Activated CD8-positive, alpha-beta memory T cell treated with anti-CD3 and anti-CD28 coated beads for 4 hours (primary cell): ENCODE measurements around the gene RNF213.
A peak's percentile ranks its signal among the peaks of the same experiment; 100 is the strongest.

Experiments used
- DNase-seq, 2 donors: peaks; one replicate each; pipeline ENCODE4 v3.0.0-alpha.2; 2020; ENCODE audit warnings: low read depth in 2 of 2

The RNF213 gene

DNA sequence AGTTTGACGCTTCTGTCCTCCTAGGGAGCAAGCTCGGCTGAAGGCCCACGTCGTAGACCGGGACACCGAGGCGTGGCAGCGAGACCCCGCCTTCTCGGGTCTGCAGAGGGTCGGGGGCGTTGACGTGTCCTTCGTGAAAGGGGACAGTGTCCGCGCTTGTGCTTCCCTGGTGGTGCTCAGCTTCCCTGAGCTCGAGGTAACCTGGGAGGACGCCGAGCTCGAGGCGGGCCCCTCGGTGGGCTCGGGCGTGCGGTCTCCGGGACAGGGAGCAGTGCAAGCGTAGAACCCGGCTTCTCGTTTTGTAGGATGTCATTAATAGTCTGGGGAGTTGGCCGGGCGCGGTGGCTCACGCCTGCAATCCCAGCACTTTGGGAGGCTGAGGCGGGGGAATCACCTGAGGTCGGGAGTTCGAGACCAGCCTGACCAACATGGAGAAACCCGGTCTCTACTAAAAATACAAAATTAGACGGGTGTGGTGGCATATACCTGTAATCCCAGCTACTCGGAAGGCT lies 155.0 kb downstream of the RNF213 start:
- no peak for DNase-seq

DNA sequence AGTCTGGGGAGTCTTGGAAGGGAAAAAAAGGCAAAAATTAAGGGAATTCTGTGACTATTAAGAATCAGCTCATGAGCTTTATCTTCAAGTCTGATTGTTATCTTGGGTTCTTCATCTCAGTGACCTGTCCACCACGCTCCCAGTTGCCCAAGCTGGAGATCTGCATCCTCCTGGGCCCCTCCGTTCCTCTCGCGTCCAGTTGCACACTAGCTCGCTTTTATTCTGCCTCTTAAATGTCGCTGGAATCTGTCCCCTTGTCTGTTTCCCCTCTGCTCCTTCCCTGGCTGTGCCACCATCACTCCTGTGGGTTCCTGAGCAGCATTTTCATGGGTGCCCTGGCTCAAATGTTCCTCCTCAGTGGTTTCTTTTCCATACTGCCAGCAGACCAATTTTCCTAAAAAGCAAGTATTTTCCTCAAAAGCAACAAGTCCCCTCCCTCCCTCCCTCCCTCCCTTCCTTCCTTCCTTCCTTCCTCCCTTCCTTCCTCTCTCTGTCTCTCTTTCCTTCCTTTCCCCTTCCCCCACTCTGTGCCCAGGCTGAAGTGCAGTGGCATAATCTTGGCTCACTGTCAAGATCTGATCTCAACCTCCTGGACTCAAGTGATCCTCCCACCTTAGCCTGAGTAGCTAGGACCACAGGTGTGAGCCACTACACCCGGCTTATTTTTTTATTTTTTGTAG lies 155.7 kb downstream of the RNF213 start:
- no peak for DNase-seq

DNA sequence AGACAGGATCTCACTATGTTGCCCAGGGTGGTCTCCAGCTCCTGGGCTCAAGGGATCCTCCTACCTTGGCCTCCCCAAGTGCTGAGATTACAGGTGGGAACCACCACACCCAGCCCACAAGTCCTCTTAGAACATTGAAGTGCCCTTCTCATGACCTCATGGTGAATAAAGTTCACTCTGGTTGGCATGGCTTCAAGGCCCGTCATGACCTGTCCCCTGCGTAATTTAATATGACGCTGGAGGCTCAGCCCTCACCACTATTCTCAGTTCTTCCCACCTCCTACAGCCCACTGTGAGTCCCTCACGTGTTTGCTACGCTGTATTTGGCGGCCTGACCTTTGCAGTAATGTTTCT lies 156.3 kb downstream of the RNF213 start:
- no peak for DNase-seq

GRCh38 chr17:80418589-80418988 lies 157.9 kb downstream of the RNF213 start:
- DNase-seq = no peak

GRCh38 chr17:80419255-80419654 lies 158.6 kb downstream of the RNF213 start:
- DNase-seq = no peak

DNA sequence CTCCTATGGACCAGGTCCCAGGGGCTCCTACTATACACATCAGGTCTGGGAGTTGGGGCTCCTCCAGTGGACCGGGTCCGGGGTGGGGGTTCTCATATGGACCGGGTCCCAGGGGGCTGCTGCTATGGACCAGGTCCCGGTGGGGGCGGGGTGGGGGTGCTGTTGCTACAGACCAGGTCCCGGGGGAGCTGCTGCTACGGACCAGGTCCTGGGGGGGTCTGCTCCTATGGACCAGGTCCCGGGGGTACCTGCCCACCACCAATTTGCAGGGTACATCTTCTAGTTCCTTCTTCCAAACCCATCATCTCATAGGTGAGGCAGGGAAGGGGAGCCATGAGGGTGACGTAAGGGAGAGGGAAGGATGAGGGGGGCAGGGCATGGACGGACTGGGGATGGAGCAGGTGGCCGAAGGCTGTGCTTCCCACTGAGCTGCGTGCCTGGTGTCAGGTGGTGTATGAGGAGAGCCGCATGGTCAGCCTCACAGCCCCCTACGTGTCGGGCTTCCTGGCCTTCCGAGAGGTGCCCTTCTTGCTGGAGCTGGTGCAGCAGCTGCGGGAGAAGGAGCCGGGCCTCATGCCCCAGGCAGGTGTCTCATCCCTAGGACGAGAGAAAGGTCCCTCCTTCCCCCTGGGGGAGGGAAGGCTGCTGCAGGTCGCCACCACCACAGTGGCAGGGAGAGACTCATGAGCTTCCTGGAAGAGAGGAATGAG lies 160.9 kb downstream of the RNF213 start:
- DNase-seq = no peak

GRCh38 chr17:80422276-80422675 lies 161.6 kb downstream of the RNF213 start:
- DNase-seq = no peak

- DNase-seq = no peak
Measured at GRCh38 chr17:80422981-80423380, 162.3 kb downstream of the RNF213 start.

GRCh38 chr17:80423536-80424225 lies 163.0 kb downstream of the RNF213 start:
- DNase-seq = no peak

- no peak for DNase-seq
Measured at GRCh38 chr17:80424261-80424660, 163.6 kb downstream of the RNF213 start.

GRCh38 chr17:80424878-80425765 lies 164.5 kb downstream of the RNF213 start:
- DNase-seq = no peak

DNA sequence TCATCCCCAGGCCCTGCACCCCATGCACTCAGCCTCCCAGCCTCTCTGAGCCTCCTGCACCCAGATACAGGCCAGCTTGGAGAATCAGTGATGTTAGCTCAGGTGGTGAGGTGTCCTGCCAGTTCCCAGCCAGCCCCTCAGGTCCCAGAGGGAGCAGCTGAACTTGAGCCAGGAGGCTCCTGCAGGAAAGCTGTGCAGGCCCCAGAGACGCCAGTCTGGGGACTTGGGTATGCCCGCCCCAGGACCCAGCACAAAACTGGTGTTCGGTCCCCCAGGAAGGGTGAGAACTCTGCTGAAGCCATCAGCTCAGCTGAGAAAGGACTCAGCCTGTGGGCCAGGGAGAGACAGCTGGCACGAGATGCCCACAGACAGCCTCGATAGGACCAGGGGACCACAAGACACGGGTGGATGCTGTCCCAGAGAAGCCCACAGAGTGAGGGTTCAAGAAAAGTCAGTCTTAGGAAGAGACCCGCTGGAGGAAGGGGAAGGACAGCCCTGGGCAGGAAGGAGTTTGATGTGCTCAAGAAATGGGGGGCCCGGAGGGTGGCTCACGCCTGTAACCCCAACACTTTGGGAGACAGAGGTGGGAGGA lies 165.3 kb downstream of the RNF213 start:
- DNase-seq = no peak

DNA sequence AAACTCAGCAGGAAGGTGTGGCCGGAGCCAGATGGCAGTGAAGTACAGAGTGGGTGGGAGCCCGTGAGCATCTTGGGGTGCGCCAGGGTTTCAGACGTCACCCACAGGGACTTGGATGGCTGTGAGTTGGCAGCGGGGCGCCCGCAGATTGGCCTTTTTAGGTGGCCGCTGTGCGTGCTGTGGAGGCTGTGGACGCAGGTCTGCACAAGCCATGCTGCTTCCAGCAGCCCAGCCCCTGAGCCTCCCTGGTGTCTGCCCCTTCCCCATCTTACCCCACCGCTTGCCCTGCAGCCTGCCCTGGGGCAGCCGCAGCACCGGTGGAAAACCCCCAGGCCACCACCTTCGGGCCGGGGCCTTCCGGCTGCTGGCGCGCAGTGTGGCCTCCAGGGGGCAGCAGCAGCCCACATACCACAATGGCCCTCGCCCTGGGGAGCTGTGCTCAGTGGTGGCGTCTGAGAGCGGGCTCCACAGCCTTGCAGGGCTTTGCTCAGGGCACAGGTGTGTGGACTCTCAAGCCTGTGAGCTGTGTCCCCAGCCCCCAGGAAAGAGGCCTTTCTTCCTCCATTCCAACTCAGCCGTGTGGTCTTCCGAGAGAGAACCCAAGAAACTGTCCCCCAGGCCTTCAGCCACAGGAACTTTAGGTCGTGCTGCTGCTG lies 166.1 kb downstream of the RNF213 start:
- DNase-seq = peak; percentile 71 to 72

- DNase-seq = no peak
Measured at GRCh38 chr17:80427366-80428282, 167.0 kb downstream of the RNF213 start.

DNA sequence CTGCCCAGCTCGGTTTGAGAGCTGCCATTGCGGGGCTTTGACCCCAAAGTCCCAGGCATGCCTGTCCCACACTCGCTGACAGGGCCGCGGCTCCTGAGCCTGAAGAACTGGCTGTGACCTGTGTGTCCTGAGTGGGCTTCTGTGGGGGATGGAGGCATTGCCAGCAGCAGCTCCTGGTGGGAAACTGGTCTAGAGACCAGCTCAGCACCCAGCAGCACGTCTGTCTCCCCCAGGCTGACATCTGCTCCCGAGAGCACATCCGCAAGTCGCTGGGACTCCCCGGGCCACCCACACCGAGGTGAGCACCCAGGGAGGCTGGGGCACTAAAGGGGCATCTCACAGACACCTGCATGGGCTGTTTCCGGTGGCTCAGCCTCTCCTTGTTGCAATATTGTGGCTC lies 167.7 kb downstream of the RNF213 start:
- no peak for DNase-seq

GRCh38 chr17:80428796-80429195 lies 168.1 kb downstream of the RNF213 start:
- no peak for DNase-seq

GRCh38 chr17:80429356-80430275 lies 169.0 kb downstream of the RNF213 start:
- DNase-seq = no peak

- no peak for DNase-seq
Measured at GRCh38 chr17:80430446-80431245, 170.0 kb downstream of the RNF213 start.
